Amniotic epithelial cell (primary cell): ENCODE measurements around the gene ADK.

ENCODE experiments used
- DNase-seq: peaks from one replicate; pipeline ENCODE4 v3.0.0-alpha.2; 2010; ENCODE audit warnings: low read depth

ADK gene

GRCh38 chr10:74238031-74238431 lies 87.0 kb downstream of the ADK start:
- DNase-seq: peak; percentile 95

- DNase-seq: no peak
Observed at GRCh38 chr10:74238516-74238915, 87.5 kb downstream of the ADK start.

DNA sequence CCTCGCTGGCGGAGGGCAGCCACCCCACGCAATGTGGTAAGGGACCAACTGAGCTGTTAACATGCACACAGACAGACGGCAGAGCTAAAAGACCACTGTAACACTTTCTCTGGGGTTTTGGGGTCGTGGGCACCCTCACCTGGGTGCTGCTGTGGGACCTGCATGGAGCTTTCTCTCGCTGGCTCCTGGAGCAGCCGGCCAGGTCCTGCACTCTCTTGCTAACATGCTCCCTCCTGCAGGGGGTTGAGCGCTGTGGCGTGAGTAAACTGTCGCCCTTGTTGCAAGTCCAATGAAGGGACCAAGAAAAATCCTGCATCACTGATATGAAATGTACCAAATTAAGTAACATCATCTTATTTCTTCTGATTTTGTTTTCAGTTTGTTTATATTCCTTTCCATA lies 92.0 kb downstream of the ADK start:
- no peak for DNase-seq

- DNase-seq: peak; percentile 60
Observed at GRCh38 chr10:74244097-74244685, 93.2 kb downstream of the ADK start.

- no peak for DNase-seq
Observed at GRCh38 chr10:74244807-74245206, 93.8 kb downstream of the ADK start.

GRCh38 chr10:74246495-74246894 lies 95.5 kb downstream of the ADK start:
- DNase-seq: no peak

DNA sequence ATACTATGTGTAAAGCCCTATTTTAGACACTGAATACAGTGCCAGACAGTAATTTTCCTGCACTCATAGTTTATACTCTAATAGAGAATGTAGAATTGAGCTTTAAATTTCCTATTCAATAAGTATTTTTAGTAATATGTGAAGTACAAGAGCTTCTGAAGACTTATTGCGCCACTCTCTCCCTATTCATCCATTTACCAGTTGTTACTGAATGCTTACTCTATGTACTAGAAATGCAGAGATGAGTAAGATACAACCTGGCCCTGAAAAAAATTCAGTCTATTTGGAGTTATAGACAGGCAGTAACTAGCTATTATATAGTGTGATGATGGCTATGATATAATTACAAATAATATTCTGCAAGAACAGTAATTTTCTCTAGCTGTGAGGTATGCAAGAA lies 98.8 kb downstream of the ADK start:
- DNase-seq: peak; percentile 64

DNA sequence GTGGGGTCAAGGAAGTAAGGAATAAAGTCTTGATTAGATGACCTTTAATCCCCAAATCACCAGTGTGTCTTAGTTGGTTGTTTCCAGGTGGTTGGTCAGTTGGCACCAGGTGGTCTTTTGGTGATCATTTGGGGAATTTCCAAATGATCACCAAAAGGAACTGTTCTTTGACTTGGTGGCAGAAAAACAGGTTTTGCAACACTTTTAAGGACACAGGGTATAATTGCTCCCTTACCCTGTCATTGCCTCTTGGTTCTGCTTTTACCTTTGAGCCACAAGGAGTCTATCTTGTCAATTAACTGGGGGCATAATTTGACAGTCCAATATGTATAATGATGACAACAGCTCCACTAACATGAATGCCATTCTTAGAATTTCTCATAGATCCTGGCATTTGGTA lies 104.2 kb downstream of the ADK start:
- DNase-seq: no peak

- peak; percentile 40 for DNase-seq
Observed at GRCh38 chr10:74255888-74256357, 104.9 kb downstream of the ADK start.

DNA sequence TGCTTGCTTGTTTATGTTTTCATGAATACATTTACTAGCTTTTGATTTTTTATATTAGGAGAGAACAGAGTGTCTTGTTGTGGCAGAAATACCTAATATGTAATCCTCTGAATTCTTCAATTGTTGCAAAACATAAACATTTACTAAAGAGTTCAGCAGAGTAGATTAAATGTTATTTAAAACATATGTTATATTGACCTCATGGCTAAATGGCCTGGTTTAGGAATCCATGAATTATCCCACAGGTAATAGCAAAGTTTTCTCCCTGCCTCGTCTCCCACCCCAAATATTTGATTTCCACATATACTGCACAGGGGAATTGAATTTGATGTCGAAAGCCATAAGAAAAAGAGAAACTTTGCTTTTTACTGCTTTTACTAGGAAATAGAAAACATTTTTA lies 111.8 kb downstream of the ADK start:
- no peak for DNase-seq

GRCh38 chr10:74263996-74264395 lies 113.0 kb downstream of the ADK start:
- no peak for DNase-seq

GRCh38 chr10:74272288-74272687 lies 121.3 kb downstream of the ADK start:
- no peak for DNase-seq

GRCh38 chr10:74275755-74276290 lies 124.8 kb downstream of the ADK start:
- no peak for DNase-seq

GRCh38 chr10:74276416-74276815 lies 125.4 kb downstream of the ADK start:
- DNase-seq: no peak

- peak; percentile 69 for DNase-seq
Observed at GRCh38 chr10:74282151-74282847, 131.3 kb downstream of the ADK start.

DNA sequence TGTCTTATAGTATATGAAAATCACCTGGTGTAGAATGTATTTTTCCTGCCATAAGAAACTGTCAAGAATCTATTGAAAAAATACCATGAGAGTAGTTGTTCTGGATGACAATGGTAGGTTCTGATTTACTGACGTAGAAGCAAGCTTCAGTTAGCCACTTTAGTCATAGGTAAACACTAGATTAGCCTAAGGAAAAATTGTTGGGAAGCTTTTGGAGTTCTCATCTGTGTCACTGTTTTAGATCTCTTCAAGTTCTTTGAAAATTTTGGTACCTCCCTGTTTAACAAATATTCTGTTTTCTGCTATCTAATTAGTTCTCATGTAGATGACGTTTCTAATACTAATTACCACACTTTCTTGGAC lies 131.8 kb downstream of the ADK start:
- DNase-seq: peak; percentile 37

- DNase-seq: no peak
Observed at GRCh38 chr10:74289188-74289587, 138.2 kb downstream of the ADK start.

GRCh38 chr10:74289951-74290350 lies 138.9 kb downstream of the ADK start:
- no peak for DNase-seq

- peak; percentile 29 for DNase-seq
Observed at GRCh38 chr10:74290708-74291107, 139.7 kb downstream of the ADK start.

DNA sequence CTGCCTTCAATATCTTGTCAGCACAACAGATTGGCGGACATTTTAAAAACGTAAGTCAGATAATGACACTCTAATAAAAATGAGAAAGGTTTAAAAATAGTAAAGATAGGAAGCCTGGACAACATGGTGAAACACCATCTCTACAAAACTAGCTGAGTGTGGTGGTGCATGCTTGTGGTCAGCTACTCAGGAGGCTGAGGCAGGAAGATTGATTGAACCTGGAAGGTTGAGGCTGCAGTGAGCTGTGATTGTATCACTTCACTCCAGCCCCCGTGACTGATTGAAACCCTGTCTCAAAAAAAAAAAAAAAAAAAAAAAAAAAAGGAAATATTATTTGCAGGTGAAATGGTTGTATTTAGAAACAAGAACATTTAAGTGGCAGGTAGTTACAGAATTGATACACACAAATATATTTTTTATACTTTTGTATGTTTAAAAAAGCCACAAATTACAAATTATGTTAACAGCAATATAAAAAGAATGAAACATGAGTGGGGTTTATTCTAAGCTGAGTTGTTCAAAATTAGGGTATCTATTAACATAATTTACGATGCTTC lies 141.9 kb downstream of the ADK start:
- peak; percentile 96 for DNase-seq

DNA sequence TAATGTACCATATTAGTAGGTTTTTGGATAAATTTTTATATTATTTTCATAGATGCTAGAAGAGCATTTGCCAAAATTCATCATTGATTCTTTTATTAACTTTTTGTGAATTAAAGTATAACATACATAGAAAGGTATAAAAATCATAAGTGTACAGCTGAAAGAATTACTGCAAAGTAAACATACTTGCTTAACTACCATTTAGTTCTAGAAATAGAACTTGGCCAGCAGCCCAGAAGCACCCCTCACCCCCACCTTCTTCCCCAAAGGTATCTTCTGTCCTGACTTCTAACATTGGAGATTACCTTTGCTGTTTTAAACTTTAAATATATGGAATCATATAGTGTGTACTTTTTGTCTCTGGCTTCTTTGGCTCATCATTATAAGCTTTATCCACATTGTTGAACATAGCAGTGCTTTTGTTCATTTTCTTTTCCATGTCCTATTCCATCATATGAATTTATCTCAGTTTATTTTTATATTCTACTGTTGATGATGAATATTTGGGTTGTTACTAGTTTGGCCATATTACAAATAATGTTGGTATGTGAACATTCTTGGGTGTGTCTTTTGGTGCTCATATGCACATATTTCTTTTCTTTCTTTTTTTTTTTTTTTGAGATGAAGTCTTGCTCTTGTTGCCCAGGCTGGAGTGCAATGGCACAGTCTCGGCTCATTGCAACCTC lies 142.8 kb downstream of the ADK start:
- peak; percentile 70 for DNase-seq

DNA sequence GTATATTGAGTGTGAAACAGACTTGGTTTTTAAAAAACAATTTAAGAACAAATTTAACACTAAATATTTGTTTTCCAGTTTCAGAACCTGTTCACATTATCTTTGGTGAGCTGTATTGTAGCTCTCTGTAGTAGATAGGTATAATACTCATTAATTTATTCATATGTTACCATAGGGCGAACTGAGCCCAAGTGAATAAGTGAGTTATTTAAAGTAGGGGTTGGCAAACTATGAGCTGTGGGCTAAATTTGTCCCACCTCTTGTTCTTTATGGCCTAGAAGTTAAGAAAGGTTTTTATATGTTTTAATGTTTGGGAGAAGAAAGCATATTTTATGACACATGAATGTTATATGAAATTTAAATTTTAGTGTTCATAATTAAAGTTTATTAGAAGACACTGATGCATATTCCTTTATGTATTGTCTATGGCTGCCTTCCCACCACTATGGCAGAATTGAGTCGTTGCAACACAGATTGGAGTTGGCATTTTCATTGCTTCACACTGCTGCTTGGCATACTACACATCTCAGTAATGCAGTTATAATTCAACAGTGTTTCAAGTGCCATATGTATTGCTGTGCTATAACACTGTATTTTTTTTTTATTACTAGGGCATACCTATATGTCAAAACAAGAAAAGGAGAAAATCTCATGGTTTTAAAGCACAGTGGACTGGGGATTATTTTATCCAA lies 146.5 kb downstream of the ADK start:
- DNase-seq: peak; percentile 13
